Astrocyte of the cerebellum (primary cell): ENCODE data around the gene AKR1C1.
"Not testable (repeated sequence)": the region's sequence is repeated elsewhere in the genome, so short reads cannot be mapped to it uniquely, and the experiment has no call there.

Experiments used
- DNase-seq: peaks from one replicate; pipeline ENCODE4 v3.0.0-alpha.2; 2011; ENCODE audit warnings: low read depth
- H3K4me3 ChIP-seq: 2 replicates; pipeline ENCODE4 v1.5.1; 2011; ENCODE audit warnings: mild to moderate bottlenecking, low read depth, low read length, moderate library complexity
- CTCF ChIP-seq: IDR thresholded peaks from 2 replicates; pipeline ENCODE4 v1.5.1; 2012; ENCODE audit warnings: low read length, low read depth, moderate library complexity, mild to moderate bottlenecking; ENCODE audit errors: missing control alignments
- in situ Hi-C: cut with HindIII; loops from 2 replicates; pipeline ENCODE4 v1.10.0; 2017; ENCODE audit warnings: low sequenced_read_pairs

AKR1C1 gene

GRCh38 chr10:4984223-4984622 is 21.0 kb downstream of the AKR1C1 start:
- no peak for TF ChIP-seq CTCF
- DNase-seq: no peak
- H3K4me3 ChIP-seq: no peak overlapping the region
- in situ Hi-C loops: no loop called here

DNA sequence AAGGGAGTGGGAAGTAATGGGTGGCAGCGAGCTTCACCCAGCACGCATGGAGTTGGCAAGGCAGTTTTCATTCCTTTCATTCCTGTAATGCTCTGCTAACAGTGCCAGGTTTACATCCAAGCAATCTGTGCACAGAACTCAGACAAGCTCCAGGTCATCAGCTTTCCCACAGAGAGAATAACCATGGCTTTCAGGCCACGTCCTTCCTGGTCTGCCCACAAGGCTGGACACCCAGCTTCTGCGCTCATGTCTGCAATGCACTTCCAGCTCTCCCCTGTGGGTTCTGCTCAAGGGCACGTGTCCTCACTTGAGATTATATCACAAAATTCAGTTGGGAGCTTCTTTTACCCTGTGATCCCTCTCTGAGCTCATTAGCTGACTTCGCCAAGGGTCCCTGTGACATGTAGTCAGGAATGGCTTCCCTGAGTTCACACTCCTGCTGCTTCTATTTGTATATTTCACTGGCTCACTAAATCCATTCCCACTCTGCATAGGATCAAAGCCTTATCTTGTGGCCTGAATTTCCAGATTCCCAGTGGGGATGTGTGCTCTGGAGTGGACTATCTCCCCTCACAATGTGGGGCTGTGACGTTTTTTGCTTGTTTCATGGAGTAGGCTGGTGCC is 21.9 kb downstream of the AKR1C1 start:
- TF ChIP-seq CTCF: no peak
- in situ Hi-C loops: no loop called here
- no peak for DNase-seq
- no peak overlapping the region for H3K4me3 ChIP-seq

DNA sequence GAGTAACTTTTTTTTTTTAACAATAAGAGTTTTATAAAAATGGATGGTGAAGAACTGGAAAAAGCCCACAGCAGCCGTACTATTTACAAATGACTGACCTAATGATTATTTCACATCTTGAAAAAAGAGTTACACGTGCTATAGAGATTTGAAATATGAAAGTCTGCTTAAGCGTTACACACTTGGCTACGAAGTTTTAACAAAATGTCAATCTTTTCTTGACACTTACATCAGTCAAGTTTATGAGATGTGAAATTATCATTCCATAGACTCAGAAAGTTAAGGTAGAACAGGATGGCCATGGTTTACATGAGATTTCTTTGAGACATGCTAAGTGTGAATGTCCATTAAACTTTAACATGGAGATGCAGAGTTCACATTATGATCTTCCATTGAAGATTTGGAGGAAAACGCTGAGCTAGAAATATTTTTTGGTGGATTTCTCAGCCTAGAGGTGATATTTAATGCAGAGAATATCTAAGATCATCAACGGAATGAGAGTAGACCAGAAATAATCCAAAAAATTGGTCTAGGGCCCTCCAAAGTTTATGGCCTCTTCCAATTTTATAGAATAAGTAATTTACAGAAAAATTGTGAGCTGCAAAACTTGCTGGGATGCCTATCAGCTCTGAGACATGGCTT is 24.9 kb downstream of the AKR1C1 start:
- H3K4me3 ChIP-seq, DNase-seq, in situ Hi-C loops: not testable (repeated sequence)

DNA sequence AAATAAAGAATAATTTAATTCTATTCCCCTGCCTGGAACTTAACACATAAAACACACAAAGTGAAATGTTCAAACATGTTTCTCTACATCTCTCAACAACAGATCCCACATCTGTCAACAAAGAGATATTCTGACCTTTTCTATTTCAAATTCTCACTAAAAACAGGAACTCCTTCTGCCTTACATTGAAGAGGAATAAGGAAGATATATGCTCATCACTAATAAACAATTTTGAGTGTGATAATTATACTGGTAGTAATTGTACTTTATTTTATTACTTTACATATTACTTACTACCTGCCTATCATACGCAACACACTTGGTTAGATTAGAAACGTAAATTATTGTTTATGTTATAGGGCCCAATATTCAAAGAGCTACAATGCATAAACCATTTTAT is 27.0 kb downstream of the AKR1C1 start:
- H3K4me3 ChIP-seq: no peak overlapping the region
- in situ Hi-C loops: no loop called here
- no peak for DNase-seq
- no peak for TF ChIP-seq CTCF

DNA sequence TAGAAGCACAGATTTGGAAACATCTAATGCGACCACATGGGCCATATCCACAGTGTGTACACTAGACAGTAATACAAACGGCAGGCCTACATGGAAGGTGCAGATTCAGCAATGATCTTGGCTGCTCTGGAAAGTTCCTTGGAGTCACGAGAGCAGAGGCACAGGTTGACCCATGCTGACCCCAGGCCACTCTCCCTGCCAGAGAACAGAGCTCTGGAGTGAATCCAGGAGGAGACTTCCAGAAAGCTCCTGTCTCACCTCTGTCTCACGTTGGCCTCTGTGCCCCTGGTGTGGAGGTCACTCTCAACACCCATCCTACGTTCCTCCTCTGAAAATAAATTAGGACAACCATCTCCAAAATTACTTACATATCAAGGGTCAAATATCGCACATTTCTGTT is 28.2 kb downstream of the AKR1C1 start:
- in situ Hi-C loops, DNase-seq, H3K4me3 ChIP-seq: not testable (repeated sequence)

- DNase-seq, in situ Hi-C loops: not testable (repeated sequence)
Observed at GRCh38 chr10:4992564-4992963, 29.3 kb downstream of the AKR1C1 start.

GRCh38 chr10:4994260-4994659 is 31.0 kb downstream of the AKR1C1 start:
- H3K4me3 ChIP-seq, DNase-seq, in situ Hi-C loops: not testable (repeated sequence)

More at GRCh38 chr10:4992564-4992963, 29.3 kb downstream of the AKR1C1 start:
- H3K4me3 ChIP-seq: not testable (repeated sequence)

- no peak for TF ChIP-seq CTCF
- no peak for DNase-seq
- in situ Hi-C loops: no loop called here
- no peak overlapping the region for H3K4me3 ChIP-seq
Observed at GRCh38 chr10:4998671-4999070, 35.5 kb downstream of the AKR1C1 start.
